Right renal cortex interstitium (tissue), 3 donors: ENCODE measurements around the gene TINAG. TPM values are rescaled to one million over a fixed set of nuclear protein-coding genes. Genes with fewer than 3 reads are reported as not detected.

Experiments used
- DNase-seq, 3 donors: peaks; one replicate each; pipeline ENCODE4 v3.0.0-alpha.2; 2013; ENCODE audit warnings: low read depth in 3 of 3, low spot score in 2 of 3
- polyA plus RNA-seq, 3 donors: library from polyadenylated mRNA; unstranded; fragments of 120-200 nt; gene quantifications; one replicate each; pipeline ENCODE4 v1.2.1, GENCODE V29; 2013; ENCODE audit not compliant: insufficient read length in 3 of 3

TINAG gene
- polyA plus RNA-seq, 3 donors: 27.7 to 41.1 (median 39.8) TPM

DNA sequence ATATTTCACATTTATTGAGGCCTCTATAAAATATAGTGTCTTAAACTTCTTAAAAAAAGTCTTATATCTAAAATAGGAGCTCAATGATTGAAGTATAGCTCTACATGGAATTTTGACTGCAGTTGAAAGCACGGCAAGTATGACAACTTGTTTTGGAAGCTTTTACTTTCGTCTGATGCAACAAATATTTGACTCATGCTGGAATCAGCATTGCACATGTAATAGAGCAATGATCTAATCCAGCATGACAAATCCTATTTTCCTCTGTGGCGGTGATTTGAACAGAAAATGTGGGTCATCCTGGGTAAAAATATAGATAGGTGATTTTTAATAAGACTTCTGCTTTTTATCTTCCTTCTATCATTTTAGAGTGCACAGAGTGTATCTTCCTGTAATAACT lies 111.6 kb downstream of the TINAG start:
- DNase-seq: no peak

DNA sequence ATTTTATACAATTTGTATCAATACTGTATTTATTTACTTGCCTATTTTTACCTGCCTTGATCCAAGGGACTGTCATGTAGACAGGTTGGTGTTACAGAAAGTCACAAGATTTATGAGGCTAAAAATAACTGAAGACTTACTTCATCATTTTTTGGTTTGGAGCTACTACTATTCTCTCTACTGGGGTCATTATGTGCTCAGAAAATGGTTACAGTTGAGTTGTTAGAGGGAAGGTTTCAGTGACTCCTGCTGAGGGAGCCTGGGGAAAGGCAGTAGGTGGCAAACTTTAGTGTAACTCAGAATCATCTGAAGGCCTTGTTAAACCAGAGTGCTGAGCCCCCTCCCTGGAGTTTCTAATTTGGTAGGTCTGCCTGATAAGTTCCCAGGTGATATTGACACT lies 118.8 kb downstream of the TINAG start:
- DNase-seq: no peak

DNA sequence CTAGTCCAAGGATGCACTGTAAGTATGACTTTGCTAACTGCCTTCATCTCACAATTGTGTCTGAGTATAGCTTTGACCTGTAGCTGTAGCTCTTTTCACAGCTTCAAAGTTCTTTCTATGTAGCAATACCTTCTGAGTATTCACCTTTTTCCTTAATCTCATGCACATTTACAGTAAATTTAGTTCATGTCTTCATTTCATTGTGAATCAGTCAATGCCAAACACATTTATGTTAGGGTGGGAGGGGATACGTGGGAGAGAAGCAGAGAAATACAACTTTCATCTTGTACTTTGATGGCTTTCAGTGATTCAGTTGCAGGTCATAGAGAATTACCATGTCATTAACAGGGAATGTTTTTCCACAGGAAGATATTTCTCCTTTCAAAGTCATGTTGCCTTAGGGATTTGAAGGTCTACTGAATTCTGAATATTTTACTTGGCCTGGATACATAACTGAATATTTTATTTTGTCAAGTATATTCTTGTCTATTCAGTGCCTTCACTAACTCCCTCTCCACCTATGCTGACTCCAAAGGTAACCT lies 119.2 kb downstream of the TINAG start:
- DNase-seq: no peak

DNA sequence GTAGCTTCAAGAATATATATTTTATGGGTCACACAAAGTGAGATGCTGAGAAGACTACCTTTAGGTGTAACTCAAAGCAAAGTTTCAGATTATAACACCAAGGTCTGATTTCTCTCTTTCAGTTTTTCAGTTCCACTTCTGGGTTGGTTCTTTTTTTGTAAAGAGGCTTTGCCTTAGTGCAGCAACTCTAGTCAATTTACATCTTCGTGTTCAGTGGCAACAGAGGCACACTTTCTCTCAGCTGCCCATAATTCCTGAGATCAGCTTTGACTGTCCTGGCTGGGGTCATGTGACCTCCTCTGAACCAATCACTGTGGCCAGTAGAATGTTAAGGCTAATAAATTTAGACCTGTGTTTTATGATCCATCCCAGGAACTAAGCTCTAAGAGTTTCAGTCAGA lies 120.2 kb downstream of the TINAG start:
- no peak for DNase-seq

DNA sequence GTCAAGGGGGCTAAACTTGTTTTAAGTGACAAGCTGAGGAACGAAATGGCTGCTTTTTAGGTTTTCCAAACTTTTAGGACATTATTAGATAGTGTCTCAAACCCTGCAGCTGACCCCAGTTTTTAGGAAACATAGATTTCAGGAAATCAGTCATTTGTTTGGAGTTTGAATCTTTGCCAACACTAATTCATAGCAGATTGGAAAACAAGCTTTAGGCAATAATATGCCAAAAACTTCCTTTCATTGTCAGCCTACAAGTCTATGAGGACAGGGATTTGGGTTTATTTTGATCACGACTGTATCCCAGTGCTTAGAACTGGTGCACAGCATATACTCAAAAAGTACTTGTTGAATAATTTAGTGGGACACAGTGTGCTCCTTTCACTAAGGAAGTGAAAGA lies 123.2 kb downstream of the TINAG start:
- DNase-seq: no peak

Other genes starting within 250 kb of the TINAG start
- under 1 TPM; 0.51 to 0.94 (median 0.62) TPM for gene MLIP, start 197.0 kb upstream of the TINAG start, polyA plus RNA-seq